Measurements from ENCODE around the gene TMEM263.
"Not testable (repeated sequence)": the region's sequence is repeated elsewhere in the genome, so short reads cannot be mapped to it uniquely, and the experiment has no call there.

TMEM263 gene

DNA sequence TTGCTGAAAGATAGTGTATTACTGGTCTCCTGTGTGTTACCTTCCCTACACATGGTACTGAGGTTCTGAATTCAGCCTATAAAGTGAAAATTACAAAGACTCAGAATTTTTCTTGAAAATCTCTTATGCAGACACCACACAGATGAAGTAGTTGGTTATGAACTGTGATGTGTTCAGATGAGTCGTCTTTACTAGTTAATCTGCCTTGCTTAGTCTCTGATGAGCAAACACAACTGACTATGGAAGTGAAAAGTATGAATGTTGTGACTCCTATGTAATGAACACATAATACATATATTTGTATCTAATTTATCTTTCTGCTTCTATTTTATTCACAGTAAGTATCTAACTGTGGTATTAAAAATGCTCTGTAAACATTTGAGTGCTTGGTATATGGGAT is 26.5 kb downstream of the TMEM263 start:
- in situ Hi-C loops (cut with MboI; ENCODE audit: low sequenced_read_pairs), result no loop called here

DNA sequence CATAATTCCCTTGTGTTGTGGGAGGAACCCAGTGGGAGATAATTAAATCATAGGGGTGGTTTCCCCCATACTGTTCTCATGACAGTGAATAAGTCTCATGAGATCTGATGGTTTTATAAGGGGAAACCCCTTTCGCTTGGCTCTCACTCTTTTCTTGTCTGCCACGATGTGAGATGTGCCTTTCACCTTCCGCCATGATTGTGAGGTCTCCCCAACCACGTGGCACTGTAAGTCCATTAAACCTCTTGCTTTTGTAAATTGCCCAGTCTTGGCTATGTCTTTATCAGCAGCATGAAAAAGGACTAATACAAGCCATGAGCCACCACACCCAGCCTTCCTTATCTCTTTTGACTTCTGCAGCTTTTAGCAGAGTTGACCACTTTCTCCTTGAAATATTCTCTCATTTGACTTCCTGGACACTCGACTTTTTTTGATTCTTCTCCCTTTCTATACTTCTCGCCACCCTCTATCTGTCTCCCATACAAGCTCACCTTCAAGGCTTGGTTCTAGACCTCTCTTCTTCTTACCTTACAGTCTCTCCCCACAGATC is 29.0 kb downstream of the TMEM263 start:
- in situ Hi-C loops (cut with MboI; ENCODE audit: low sequenced_read_pairs), result no loop called here

GRCh38 chr12:106985479-106985878 is 29.8 kb downstream of the TMEM263 start:
- in situ Hi-C loops (cut with MboI; ENCODE audit: low sequenced_read_pairs), result no loop called here

DNA sequence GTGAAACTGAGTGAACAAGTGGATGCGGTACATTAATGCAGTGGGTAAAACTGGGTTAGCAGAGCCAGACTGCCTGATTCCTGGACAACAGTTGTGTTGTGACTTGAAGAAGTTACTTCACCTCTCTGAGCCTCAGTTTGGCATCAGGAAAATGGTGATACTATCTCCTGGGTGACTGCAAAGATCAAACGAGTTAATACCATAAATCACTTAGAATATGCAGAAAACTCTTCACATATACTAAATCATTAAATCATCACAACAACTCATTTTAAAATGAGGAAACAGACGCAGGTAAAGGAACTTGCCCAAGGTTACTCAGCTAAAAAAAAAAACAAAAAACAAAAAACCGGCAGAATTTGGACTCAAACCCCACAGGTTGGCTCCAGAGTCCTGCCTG is 30.4 kb downstream of the TMEM263 start:
- in situ Hi-C loops (cut with MboI; ENCODE audit: low sequenced_read_pairs), result no loop called here

DNA sequence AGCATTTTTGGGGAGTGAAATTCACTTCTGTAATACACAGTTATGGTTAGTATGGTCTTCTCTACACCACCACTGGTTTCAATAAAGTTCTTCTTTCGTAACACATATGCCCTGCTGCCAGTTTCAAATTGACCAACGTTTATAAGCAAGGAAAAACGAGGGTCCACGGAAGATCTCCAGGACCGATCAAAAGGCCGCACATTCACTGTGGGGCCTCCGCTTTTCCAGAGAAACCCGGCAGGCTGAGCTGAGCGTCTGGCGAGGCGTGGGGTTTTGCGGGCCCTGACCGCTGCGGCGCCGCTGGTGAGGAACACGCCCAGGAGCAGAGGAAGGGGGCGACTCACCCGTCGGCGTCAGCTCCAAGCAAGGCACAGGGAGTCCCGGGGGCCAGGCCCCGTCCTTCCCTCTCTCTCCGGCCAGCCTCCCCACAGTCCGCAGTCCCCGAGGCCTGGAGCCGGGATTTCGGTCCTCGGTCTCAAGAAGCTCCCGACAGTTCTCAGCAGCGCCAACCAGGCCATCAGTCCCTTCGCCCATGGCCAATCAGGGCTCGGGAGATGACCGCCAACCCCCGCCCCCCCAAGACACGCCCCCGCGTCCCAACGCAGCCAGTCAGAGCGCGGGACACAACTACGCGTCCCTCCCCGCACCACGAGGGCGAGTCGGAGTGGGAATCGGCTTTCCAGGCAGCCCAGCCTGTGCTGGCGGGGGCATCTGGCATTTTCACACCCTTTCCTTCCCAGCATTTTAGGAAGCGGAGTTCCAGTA is 31.1 kb downstream of the TMEM263 start, which contains the start of gene MTERF2:
Gene MTERF2 (minus strand): TSS at position 522 of the 765 bp plus-strand sequence. CDS start 8,432 bp downstream, outside the sequence.
- in situ Hi-C loops (cut with MboI; ENCODE audit: low sequenced_read_pairs), result no loop called here

DNA sequence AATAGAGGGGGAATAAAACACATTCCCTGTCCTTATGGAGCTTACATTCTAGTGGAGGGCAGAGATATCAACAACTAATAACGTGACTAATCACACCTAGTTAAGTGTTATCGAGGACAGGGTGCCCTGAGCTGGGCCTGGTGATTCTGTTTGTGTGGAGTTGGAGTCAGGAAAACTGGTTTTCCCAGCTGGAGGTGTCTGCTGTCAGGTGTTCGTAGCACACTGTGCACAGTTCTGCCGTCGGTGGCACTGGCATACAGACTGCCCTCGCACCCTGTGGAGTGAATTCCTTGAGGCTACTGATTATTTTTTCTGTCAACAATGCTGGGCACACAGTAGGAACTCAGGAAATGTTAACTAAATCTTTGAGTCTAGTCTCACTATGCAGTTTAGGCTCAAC is 32.1 kb downstream of the TMEM263 start:
- in situ Hi-C loops (cut with MboI; ENCODE audit: low sequenced_read_pairs), result no loop called here

DNA sequence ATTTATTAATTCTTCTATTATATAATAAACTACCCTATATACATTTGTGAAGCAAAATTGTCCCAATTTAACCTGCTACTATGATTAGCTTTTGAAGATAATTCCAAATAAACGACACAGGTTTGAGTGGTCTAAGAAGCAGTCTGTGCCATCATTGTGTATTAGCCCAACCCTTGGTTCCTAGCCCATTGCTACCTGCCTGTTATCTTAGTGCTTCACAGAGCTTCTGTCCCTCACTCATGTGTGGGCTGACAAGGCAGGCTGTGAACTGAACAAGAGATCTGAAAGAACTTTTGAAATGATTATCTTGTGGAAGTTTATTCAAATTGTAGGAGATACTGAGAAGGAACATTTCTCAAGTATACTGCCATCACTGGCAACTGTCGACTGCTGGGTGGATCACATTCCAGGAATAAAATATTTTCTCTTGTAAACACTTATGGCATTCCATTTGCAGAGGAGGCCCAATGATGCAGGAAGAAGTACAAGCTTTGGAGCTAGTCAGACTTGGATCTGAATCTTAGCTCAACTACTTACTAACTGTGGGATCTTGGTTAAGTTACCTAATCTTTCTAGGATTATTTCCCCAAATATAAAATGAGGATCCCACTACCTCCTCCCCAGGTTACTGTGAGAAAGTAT is 39.0 kb downstream of the TMEM263 start:
- in situ Hi-C loops (cut with MboI; ENCODE audit: low sequenced_read_pairs), result no loop called here

- in situ Hi-C loops (cut with MboI; ENCODE audit: low sequenced_read_pairs), result not testable (repeated sequence)
Measured at GRCh38 chr12:106996102-106996501, 40.4 kb downstream of the TMEM263 start.

GRCh38 chr12:106997916-106998315 is 42.2 kb downstream of the TMEM263 start:
- in situ Hi-C loops (cut with MboI; ENCODE audit: low sequenced_read_pairs), result no loop called here

- in situ Hi-C loops (cut with MboI; ENCODE audit: low sequenced_read_pairs), result no loop called here
Measured at GRCh38 chr12:106999446-106999845, 43.7 kb downstream of the TMEM263 start.

DNA sequence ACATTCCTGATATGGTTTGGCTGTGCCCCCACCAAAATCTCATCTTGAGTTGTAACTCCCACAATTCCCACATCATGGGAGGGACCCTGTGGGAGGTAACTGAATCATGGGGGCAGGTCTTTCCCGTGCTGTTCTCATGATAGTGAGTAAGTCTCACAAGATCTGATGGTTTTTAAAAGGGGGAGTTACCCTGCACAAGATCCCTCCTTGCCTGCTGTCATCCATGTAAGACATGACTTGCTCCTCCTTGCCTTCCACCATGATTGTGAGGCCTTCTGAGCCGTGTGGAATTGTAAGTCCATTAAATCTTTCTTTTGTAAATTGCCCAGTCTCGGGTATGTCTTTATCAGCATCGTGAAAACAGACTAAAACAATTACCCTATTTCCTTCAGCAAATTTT is 47.0 kb downstream of the TMEM263 start:
- in situ Hi-C loops (cut with MboI; ENCODE audit: low sequenced_read_pairs), result not testable (repeated sequence)

DNA sequence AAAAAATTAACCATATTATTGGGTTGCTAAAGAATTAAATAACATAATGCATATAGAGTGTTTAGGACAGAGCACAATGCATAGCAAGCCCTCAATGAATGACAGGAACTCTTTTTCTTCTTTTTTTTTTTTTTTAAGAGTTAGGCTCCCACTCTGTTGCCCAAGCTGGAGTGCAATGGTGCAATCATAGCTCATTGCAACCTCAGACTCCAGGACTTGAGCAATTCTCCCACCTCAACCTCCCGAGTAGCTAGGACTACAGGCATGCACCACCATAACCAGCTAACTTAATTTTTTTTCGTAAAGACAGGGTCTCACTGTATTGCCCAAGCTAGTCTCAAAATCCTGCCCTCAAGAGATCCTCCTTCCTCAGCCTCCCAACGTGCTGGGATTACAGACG is 51.7 kb downstream of the TMEM263 start:
- in situ Hi-C loops (cut with MboI; ENCODE audit: low sequenced_read_pairs), result no loop called here

GRCh38 chr12:107011519-107011918 is 55.8 kb downstream of the TMEM263 start:
- in situ Hi-C loops (cut with MboI; ENCODE audit: low sequenced_read_pairs), result no loop called here

DNA sequence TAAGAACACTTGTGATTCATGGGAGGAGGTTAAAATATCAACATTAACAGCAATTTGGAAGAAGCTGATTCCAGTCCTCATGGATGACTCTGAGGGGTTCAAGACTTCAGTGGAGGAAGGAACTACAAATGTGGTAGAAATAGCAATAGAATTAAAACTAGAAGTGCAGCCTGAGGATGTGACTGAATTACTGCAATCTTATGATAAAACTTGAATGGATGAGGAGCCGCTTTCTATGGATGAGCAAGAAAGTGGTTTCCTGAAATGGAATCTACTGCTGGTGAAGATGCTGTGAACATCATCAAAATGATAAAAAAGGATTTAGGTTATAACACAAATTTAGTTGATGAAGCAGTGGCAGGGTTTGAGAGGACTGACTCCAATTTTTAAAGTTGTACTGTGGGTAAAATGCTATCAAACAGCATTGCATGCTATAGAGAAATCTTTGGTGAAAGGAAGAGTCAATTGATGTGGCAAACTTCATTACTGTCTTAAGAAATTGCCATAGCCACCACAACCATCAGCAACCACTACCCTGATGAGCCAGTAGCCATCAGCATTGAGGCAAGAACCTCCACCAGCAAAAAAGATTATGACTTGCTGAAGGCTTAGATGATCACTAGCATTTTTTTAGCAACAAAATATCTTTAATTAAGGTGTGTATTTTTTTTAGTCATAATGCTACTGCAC is 57.2 kb downstream of the TMEM263 start:
- in situ Hi-C loops (cut with MboI; ENCODE audit: low sequenced_read_pairs), result no loop called here

GRCh38 chr12:107014055-107014454 is 58.3 kb downstream of the TMEM263 start:
- in situ Hi-C loops (cut with MboI; ENCODE audit: low sequenced_read_pairs), result no loop called here

DNA sequence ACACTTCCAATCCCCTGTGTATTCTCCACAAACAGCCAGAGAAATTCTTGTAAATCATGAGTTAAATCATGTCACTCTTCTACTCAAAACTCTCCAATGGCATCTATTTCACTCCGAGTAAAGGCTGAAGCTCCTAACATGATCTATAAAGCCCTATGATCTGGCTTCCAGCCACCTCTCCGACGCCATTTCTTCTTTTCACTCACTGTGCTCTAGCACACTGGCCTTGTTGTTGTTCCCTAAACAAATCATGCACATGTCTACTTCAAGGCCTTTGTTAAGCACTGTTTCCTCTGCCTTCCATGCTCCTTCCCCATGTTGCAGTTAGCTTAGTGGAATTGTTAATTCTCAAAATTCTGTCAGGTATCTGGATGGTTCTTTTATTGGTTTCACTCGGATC is 61.3 kb downstream of the TMEM263 start:
- in situ Hi-C loops (cut with MboI; ENCODE audit: low sequenced_read_pairs), result no loop called here

DNA sequence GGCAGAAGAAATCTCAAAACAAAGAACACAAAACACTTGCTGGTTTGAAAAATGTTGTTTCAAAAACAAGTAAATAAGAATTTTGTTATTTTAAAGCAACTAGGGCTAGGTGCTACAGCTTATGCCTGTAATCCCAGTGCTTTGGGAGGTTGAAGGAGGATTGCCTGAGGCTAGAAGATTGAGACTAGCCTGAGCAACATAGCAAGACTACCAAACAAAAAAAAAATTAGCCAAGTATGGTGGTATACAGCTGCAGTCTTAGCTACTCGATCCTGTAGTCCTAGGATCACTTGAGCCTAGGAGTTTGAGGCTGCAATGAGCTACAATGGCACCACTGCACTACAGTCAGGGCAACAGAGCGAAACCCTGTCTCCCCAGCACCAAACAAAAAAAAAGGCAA is 63.8 kb downstream of the TMEM263 start:
- in situ Hi-C loops (cut with MboI; ENCODE audit: low sequenced_read_pairs), result no loop called here

All from HL-60/S4 (cell line).